Fibroblast of the aortic adventitia (primary cell): ENCODE measurements around the gene ILDR2. TPM values are rescaled to one million over a fixed set of nuclear protein-coding genes. Genes with fewer than 3 reads are reported as not detected.

Experiments used
- DNase-seq: peaks from one replicate; pipeline ENCODE4 v3.0.0-alpha.2; 2010; ENCODE audit warnings: low read depth
- H3K4me3 ChIP-seq: 2 replicates; pipeline ENCODE4 v1.5.1; 2011; ENCODE audit warnings: low read depth, mild to moderate bottlenecking, control low read depth, low read length, moderate library complexity
- CTCF ChIP-seq: IDR thresholded peaks from 2 replicates; pipeline ENCODE4 v1.5.1; 2011; ENCODE audit warnings: mild to moderate bottlenecking, low read length, control low read depth, inconsistent platforms; ENCODE audit not compliant: insufficient read depth
- total RNA-seq: library from RNA; depleted of rRNA; stranded (reverse); fragments of >200 nt; gene quantifications from 2 replicates; pipeline ENCODE4 v1.2.3, GENCODE V29; 2012; ENCODE audit warnings: low replicate concordance

ILDR2 gene
- total RNA-seq, 1 donor: 0.09 TPM

- no peak for TF ChIP-seq CTCF
- no peak for DNase-seq
- no peak overlapping the region for H3K4me3 ChIP-seq
These were observed 5.5 kb upstream of the ILDR2 start for GRCh38 chr1:166980818-166981217.

DNA sequence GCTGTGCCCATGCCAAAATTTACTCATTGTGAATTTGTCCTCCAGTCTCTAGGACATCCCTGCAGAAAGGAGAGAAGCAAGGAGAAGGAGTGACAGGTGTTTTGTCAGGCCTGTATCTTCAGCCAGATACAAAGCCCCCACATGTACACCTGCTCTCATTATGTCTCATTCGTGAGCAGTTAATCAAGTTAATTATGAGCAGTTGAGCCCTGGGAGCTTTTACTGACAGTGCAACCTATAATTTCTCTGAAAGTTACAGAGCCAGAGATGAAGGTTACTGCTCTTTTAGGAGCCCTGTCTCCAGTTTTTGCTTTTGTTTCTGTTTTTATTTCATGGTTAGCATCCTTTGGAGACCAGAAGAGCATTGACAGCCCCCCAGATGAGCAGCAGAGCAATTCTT is 5.0 kb upstream of the ILDR2 start:
- no peak overlapping the region for H3K4me3 ChIP-seq
- DNase-seq: no peak
- no peak for TF ChIP-seq CTCF

DNA sequence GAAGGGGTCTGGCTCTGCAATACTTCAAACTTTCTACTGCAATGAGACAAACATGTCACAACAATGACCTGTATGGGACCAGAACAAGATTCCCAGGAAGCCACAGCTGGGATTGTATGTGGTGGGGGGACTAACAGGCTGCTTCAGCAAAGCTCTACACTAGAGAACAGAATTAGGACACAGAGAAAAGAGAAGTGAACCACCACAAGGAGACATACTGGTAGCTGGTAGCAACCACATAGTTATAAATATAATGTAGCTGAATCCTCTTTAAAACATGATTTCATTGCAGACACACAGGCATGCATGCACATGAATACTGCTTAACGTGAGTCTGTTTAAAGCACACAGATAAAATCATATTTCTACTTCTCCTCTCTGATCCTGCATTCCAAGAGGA is 3.5 kb upstream of the ILDR2 start:
- DNase-seq: no peak
- no peak for TF ChIP-seq CTCF
- H3K4me3 ChIP-seq: no peak overlapping the region

DNA sequence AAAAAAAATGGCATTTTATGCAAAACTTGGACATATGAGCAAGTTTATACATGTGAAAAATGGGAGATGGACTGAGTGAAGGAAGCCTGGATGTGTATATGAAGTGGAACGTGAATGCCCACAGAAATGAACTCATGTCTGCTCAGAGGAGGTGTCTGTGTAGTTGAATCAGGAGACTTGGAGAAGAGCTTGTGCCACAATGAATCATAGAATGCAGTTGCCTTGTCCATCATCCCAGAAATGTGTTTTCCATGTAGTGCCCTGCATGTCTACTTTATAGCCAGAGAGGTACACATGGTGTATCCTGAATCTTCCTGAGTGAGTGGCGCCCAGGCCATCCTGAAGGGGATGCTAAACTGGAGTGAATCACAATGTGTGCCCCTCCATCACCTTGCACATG is 2.6 kb upstream of the ILDR2 start:
- no peak for DNase-seq
- no peak for TF ChIP-seq CTCF
- no peak overlapping the region for H3K4me3 ChIP-seq

GRCh38 chr1:166974647-166975345 is 544 bp downstream of the ILDR2 start:
- no peak for TF ChIP-seq CTCF
- no peak for DNase-seq
- peak overlapping the region; percentile 62 for H3K4me3 ChIP-seq

DNA sequence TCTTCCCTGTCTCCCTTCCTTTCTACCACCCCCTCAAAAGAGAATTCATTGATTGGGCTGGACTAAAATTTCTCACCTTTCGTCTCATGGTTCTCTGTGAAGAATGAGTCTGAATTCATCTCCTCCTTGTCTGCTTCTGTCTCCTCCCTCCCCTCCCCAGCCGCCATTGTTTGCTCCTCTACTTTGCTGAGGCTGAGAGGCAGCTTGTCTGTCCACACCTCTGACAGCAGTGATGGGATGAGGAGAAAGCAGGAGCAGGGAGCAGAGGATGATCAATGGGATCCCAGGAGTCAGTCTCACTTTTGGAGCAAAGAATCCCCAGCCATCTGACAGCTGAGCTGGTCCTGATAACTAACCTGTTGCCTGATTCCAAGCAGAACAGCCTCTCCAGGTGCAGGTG is 2.5 kb downstream of the ILDR2 start:
- no peak overlapping the region for H3K4me3 ChIP-seq
- no peak for DNase-seq
- no peak for TF ChIP-seq CTCF

- H3K4me3 ChIP-seq: no peak overlapping the region
- no peak for DNase-seq
- TF ChIP-seq CTCF: no peak
These were observed 3.1 kb downstream of the ILDR2 start for GRCh38 chr1:166972193-166972592.
